Left lung (tissue), 14 donors: Measurements from ENCODE around the gene SLC28A3. TPM values are rescaled to one million over a fixed set of nuclear protein-coding genes. Genes with fewer than 3 reads are reported as not detected.
"Not testable (repeated sequence)": the region's sequence is repeated elsewhere in the genome, so short reads cannot be mapped to it uniquely, and the experiment has no call there.

Source experiments
- ATAC-seq: fragments of 200-7000 bp; cut with Tn5 transposase; one replicate; pipeline ENCODE4 v1.9.1; 2020; ENCODE audit warnings: moderate library complexity
- DNase-seq, 4 donors: peaks; one replicate each; pipeline ENCODE4 v3.0.0-alpha.2; 2013 to 2020
- H3K27ac ChIP-seq, 2 donors: fragments of 200-600 bp; sonication (generic) in 1 of 2; one replicate each; pipeline versions ENCODE4 v1.5.0 to v1.8.0; 2020 to 2021
- H3K27me3 ChIP-seq, 2 donors: fragments of 200-600 bp; sonication (generic) in 1 of 2; one replicate each; pipeline versions ENCODE4 v1.5.0 to v1.8.0; 2020 to 2021
- H3K36me3 ChIP-seq, 2 donors: fragments of 200-600 bp; sonication (generic) in 1 of 2; one replicate each; pipeline versions ENCODE4 v1.5.0 to v1.8.0; 2020 to 2021
- H3K4me1 ChIP-seq, 2 donors: fragments of 200-600 bp; one replicate each; pipeline ENCODE4 v1.8.0; 2021
- H3K4me3 ChIP-seq, 2 donors: fragments of 200-600 bp; sonication (generic) in 1 of 2; one replicate each; pipeline versions ENCODE4 v1.5.0 to v1.8.0; 2020 to 2021; ENCODE audit warnings: mild to moderate bottlenecking in 1 of 2
- H3K9me3 ChIP-seq, 2 donors: fragments of 200-600 bp; sonication (generic) in 1 of 2; one replicate each; pipeline versions ENCODE4 v1.5.0 to v1.8.0; 2020 to 2021
- intact Hi-C, 2 donors: fragments of 100-400 bp; cut with DNase I; formaldehyde crosslinking; loops; one replicate each; pipeline versions ENCODE4 v1.11.2 to v1.14.2; 2022
- long read RNA-seq, 12 donors: library from polyadenylated mRNA in 2 of 12; unstranded in 2 of 12; transcript quantifications; one replicate each; pipeline ENCODE4 v2.0.0 and lab custom pipeline, GENCODE V29; 2019 to 2026
- polyA plus RNA-seq, 6 donors: library from polyadenylated mRNA; unstranded; fragments of 120-200 nt; gene quantifications; one replicate each; pipeline ENCODE4 v1.2.1, GENCODE V29; 2013; ENCODE audit not compliant: insufficient read length in 6 of 6
- total RNA-seq, 2 donors: library from RNA; stranded (reverse); fragmentation: NEBNext Ultra II Directional; extraction: Animal tissue kit (Norgen Biotek cat#: 25700); gene quantifications; one replicate each; pipeline ENCODE4 v1.2.1, GENCODE V29; 2021
- TF ChIP-seq, protein P1 (sequence below), 2 donors: fragments of 200-600 bp; sonication (generic) in 1 of 2; IDR thresholded peaks; one replicate each; pipeline versions ENCODE4 v1.5.0 to v1.8.0; 2021; ENCODE audit warnings: antibody characterized with exemption in 2 of 2
- donor health status: DM: no; HTN: yes; CAD: no.
- donor health status: DM: no; HTN: no; CAD: no.

SLC28A3 gene, protein sequence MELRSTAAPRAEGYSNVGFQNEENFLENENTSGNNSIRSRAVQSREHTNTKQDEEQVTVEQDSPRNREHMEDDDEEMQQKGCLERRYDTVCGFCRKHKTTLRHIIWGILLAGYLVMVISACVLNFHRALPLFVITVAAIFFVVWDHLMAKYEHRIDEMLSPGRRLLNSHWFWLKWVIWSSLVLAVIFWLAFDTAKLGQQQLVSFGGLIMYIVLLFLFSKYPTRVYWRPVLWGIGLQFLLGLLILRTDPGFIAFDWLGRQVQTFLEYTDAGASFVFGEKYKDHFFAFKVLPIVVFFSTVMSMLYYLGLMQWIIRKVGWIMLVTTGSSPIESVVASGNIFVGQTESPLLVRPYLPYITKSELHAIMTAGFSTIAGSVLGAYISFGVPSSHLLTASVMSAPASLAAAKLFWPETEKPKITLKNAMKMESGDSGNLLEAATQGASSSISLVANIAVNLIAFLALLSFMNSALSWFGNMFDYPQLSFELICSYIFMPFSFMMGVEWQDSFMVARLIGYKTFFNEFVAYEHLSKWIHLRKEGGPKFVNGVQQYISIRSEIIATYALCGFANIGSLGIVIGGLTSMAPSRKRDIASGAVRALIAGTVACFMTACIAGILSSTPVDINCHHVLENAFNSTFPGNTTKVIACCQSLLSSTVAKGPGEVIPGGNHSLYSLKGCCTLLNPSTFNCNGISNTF
- total RNA-seq (1 to 10 TPM; 1.2 to 1.5 TPM), polyA plus RNA-seq (under 1 TPM; 0.23 to 0.38 (median 0.24) TPM)
- long read RNA-seq, donor 1, result 0 reads
- long read RNA-seq, donor 2, result 0 reads
- long read RNA-seq, donor 3, result 0 reads
- long read RNA-seq, donor 4, result 0 reads
- long read RNA-seq, donor 5, result 0 reads
- long read RNA-seq, donor 6, result 0 reads
- long read RNA-seq, donor 7, result 0 reads
- long read RNA-seq, donor 8, result 0 reads
- long read RNA-seq, donor 9, result 0 reads
- long read RNA-seq, donor 10, partial matches to known transcripts, result 0 of 1 reads
- long read RNA-seq, donor 10, other reads (novel, unspliced or antisense), result 1 of 1 reads
- long read RNA-seq, donor 11, result 0 reads
- long read RNA-seq, donor 12, result 0 reads

DNA sequence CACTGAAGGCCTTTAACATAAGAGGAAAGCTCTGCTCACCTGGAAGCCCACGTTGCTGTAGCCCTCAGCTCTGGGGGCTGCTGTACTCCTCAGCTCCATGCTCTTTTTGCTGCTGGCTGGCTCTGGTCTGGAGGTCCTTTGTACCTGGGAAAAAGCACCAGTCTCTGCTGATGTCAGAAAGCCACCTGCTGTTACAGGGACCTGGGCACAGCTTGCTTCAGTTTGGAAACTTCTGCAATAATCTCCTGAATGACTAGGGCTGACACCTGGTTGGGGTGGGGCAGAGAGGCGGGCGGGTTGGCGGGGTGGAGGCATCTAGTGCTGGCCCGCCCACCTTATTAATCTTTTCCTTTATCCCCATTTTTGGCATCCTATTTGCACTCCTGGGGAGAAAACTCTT is at the start of gene SLC28A3:
Gene SLC28A3, minus strand, starts transcription at position 224 of the 400 bp plus-strand sequence. Its CDS starts 125 bp downstream, at position 99.
- Histone ChIP-seq H3K4me1 (no peaks in the 10 kb centered on the region), H3K27me3 (no peaks in the 10 kb centered on the region), H3K4me3 (no peak within 1 kb of the TSS), H3K36me3 (no peaks in the 10 kb centered on the region), H3K27ac (no peak within 1 kb of the TSS), H3K9me3 (no peaks in the 10 kb centered on the region)
- DNase-seq (peak in 1 of 4 donors; percentile 7), ATAC-seq (no peak)
- TF ChIP-seq, protein P1, sequence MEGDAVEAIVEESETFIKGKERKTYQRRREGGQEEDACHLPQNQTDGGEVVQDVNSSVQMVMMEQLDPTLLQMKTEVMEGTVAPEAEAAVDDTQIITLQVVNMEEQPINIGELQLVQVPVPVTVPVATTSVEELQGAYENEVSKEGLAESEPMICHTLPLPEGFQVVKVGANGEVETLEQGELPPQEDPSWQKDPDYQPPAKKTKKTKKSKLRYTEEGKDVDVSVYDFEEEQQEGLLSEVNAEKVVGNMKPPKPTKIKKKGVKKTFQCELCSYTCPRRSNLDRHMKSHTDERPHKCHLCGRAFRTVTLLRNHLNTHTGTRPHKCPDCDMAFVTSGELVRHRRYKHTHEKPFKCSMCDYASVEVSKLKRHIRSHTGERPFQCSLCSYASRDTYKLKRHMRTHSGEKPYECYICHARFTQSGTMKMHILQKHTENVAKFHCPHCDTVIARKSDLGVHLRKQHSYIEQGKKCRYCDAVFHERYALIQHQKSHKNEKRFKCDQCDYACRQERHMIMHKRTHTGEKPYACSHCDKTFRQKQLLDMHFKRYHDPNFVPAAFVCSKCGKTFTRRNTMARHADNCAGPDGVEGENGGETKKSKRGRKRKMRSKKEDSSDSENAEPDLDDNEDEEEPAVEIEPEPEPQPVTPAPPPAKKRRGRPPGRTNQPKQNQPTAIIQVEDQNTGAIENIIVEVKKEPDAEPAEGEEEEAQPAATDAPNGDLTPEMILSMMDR (IDR thresholded peaks at IDR 0.05), result no peak
- intact Hi-C loops, result no loop called here

DNA sequence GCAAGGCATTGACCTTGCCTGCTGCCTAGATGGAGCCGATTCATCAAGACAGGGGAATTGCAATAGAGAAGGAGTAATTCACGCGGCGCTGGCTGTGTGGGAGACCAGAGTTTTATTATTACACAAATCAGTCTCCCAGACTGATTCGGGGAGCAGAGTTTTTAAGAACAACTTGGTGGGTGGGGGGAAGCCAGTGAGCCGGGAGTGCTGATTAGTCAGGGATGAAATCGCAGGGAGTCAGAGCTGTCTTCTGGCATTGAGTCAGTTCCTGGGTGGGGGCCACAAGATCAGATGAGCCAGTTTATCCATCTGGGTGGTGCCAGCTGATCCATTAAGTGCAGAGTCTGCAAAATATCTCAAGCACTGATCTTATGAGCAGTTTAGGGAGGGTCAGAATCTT is 49.7 kb upstream of the SLC28A3 start:
- H3K27ac ChIP-seq, intact Hi-C loops, H3K27me3 ChIP-seq, H3K36me3 ChIP-seq, DNase-seq, ATAC-seq, H3K4me3 ChIP-seq, H3K4me1 ChIP-seq, H3K9me3 ChIP-seq: not testable (repeated sequence)

DNA sequence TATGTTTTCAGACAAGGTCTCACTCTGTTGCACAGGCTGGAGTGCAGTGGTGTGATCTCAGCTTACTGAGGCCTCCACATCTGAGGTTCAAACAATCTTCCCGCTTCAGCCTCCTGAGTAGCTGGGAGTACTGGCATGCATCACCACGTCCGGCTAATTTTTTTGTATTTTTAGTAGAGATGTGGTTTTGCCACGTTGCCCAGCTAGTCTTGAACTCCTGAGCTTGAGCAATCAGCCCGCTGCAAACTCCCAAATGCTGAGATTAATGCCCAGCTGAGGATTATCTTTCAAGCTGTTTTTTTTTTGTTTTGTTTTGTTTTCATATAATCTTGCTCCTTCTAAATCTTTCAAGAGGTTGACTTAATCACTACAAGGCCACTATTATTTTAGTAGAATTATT is 47.3 kb upstream of the SLC28A3 start:
- Histone ChIP-seq H3K27ac (no peak overlapping the region), H3K4me3 (no peak overlapping the region), H3K9me3 (no peaks in the 10 kb centered on the region), H3K36me3 (no peaks in the 10 kb centered on the region), H3K27me3 (no peaks in the 10 kb centered on the region), H3K4me1 (no peaks in the 10 kb centered on the region)
- no peak for ATAC-seq
- intact Hi-C loops, result no loop called here
- no peak for DNase-seq
- TF ChIP-seq, protein P1 (IDR thresholded peaks at IDR 0.05), result no peak

DNA sequence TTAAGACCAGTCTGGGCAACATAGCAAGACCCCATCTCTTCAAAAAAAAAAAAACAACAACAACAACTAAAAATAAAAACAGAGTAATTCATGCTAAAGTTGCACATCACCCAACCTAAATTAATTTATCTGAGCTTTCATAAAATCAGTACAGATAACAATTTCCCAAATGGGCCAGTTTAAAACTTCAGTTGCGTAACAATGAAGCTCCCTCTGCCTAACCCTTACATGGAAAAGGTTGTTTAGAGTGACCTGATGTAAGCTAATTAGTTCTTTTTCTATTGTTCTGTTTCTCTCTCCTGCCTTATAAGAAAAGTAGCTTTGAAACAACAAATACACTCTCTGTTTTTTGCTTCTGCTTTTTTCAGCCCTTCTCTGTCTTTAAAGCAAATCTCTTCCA is 46.2 kb upstream of the SLC28A3 start:
- TF ChIP-seq, protein P1 (IDR thresholded peaks at IDR 0.05), result no peak
- H3K9me3 ChIP-seq, result no peaks in the 10 kb centered on the region
- no peak for DNase-seq
- H3K27me3 ChIP-seq, result no peaks in the 10 kb centered on the region
- H3K4me3 ChIP-seq, result no peak overlapping the region
- H3K36me3 ChIP-seq, result no peaks in the 10 kb centered on the region
- H3K27ac ChIP-seq, result no peak overlapping the region
- H3K4me1 ChIP-seq, result no peaks in the 10 kb centered on the region
- intact Hi-C loops, result no loop called here
- no peak for ATAC-seq

DNA sequence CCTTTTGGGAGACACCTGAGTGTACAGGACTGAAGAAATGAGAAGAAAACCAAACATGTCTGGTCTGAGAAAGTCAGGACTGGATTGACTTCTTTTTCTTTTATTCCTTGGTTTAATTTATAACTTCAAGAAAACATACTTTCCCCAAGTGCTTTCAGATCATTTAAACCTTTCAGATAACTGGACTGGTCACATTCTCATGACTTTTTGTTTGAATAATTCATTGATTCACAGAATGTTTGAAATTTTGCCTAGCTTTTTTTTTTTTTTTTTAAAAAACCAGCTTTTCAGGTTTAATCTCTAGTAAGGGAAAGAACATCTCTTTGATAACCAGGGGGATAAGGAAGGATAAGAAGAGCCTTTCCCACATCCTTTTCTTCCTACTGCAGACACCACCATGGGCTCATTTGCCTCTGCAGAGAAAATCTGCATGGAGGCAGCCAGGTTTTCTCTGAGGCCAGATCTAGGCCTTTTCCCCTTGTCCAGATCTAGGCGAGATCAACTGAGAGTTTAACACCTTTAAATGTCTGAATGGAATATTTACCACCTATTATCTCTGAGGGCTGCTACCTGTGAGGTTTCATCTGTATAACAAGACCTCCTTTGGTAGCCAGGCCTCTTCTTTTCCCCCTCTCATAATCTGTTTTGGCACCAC is 45.0 kb upstream of the SLC28A3 start:
- Histone ChIP-seq H3K27me3 (no peaks in the 10 kb centered on the region), H3K9me3 (no peaks in the 10 kb centered on the region), H3K4me1 (no peaks in the 10 kb centered on the region), H3K4me3 (no peak overlapping the region), H3K36me3 (no peaks in the 10 kb centered on the region), H3K27ac (no peak overlapping the region)
- peak in 2 of 4 donors; percentile 22 to 49 for DNase-seq
- intact Hi-C loops, result no loop called here
- TF ChIP-seq, protein P1 (IDR thresholded peaks at IDR 0.05), result no peak
- no peak for ATAC-seq
